ENCODE results near the gene CRTC3.
A peak's percentile ranks its signal among the peaks of the same experiment; 100 is the strongest.
"Not testable (repeated sequence)": the region's sequence is repeated elsewhere in the genome, so short reads cannot be mapped to it uniquely, and the experiment has no call there.

Gene CRTC3

GRCh38 chr15:90657520-90658172, 127.9 kb downstream of the CRTC3 start:
- not testable (repeated sequence) for FAIRE-seq

- no peak for FAIRE-seq
These were observed 129.8 kb downstream of the CRTC3 start for GRCh38 chr15:90659481-90659880.

- FAIRE-seq: no peak
These were observed 130.7 kb downstream of the CRTC3 start for GRCh38 chr15:90660195-90660998.

GRCh38 chr15:90660999-90661330, 131.2 kb downstream of the CRTC3 start:
- not testable (repeated sequence) for FAIRE-seq

GRCh38 chr15:90664081-90664461, 134.3 kb downstream of the CRTC3 start:
- FAIRE-seq: not testable (repeated sequence)

- FAIRE-seq: no peak
These were observed 135.0 kb downstream of the CRTC3 start for GRCh38 chr15:90664650-90665287.

GRCh38 chr15:90665288-90666134, 135.8 kb downstream of the CRTC3 start:
- FAIRE-seq: no peak

GRCh38 chr15:90666135-90666909, 136.6 kb downstream of the CRTC3 start:
- no peak for FAIRE-seq

GRCh38 chr15:90667073-90667754, 137.5 kb downstream of the CRTC3 start:
- no peak for FAIRE-seq

GRCh38 chr15:90667755-90668345, 138.1 kb downstream of the CRTC3 start:
- not testable (repeated sequence) for FAIRE-seq

- FAIRE-seq: not testable (repeated sequence)
These were observed 140.9 kb downstream of the CRTC3 start for GRCh38 chr15:90670631-90671030.

GRCh38 chr15:90671216-90671615, 141.5 kb downstream of the CRTC3 start:
- no peak for FAIRE-seq

- not testable (repeated sequence) for FAIRE-seq
These were observed 143.6 kb downstream of the CRTC3 start for GRCh38 chr15:90673357-90673756.

- FAIRE-seq: no peak
These were observed 144.8 kb downstream of the CRTC3 start for GRCh38 chr15:90674476-90674875.

- FAIRE-seq: no peak
These were observed 145.7 kb downstream of the CRTC3 start for GRCh38 chr15:90675464-90675863.

GRCh38 chr15:90677807-90678790, 148.4 kb downstream of the CRTC3 start:
- FAIRE-seq: no peak

- FAIRE-seq: no peak
These were observed 150.2 kb downstream of the CRTC3 start for GRCh38 chr15:90679959-90680358.

- peak; percentile 31 for FAIRE-seq
These were observed 150.7 kb downstream of the CRTC3 start for GRCh38 chr15:90680371-90680935.

GRCh38 chr15:90681056-90681455, 151.3 kb downstream of the CRTC3 start:
- FAIRE-seq: no peak

Measured in endometrium (tissue), 2 donors.